Activated CD8-positive, alpha-beta memory T cell treated with anti-CD3 and anti-CD28 coated beads, Interleukin-2, amount 50 U/mL, for 1 hour (primary cell): Measurements from ENCODE around the gene KAZN.
"Not testable (repeated sequence)": the region's sequence is repeated elsewhere in the genome, so short reads cannot be mapped to it uniquely, and the experiment has no call there.

Source experiments
- DNase-seq: peaks from one replicate; pipeline ENCODE4 v3.0.0-alpha.2; 2020; ENCODE audit errors: extremely low read depth

KAZN gene

GRCh38 chr1:14598498-14599182 lies at the start of gene KAZN:
Gene KAZN (plus strand): TSS chr1:14598685.
- DNase-seq = no peak

- DNase-seq = no peak
Measured at GRCh38 chr1:14549897-14550620, 48.4 kb upstream of the KAZN start.

- no peak for DNase-seq
Measured at GRCh38 chr1:14551386-14551785, 47.1 kb upstream of the KAZN start.

- no peak for DNase-seq
Measured at GRCh38 chr1:14552246-14552965, 46.1 kb upstream of the KAZN start.

GRCh38 chr1:14553711-14554110 lies 44.8 kb upstream of the KAZN start:
- DNase-seq = no peak

- no peak for DNase-seq
Measured at GRCh38 chr1:14555091-14555490, 43.4 kb upstream of the KAZN start.

GRCh38 chr1:14561014-14561693 lies 37.3 kb upstream of the KAZN start:
- DNase-seq = no peak

GRCh38 chr1:14565090-14565489 lies 33.4 kb upstream of the KAZN start:
- DNase-seq = no peak

GRCh38 chr1:14567056-14567455 lies 31.4 kb upstream of the KAZN start:
- no peak for DNase-seq

- no peak for DNase-seq
Measured at GRCh38 chr1:14567903-14568302, 30.6 kb upstream of the KAZN start.

- DNase-seq = no peak
Measured at GRCh38 chr1:14568716-14569355, 29.6 kb upstream of the KAZN start.

- no peak for DNase-seq
Measured at GRCh38 chr1:14570514-14570913, 28.0 kb upstream of the KAZN start.

- DNase-seq = no peak
Measured at GRCh38 chr1:14571810-14572767, 26.4 kb upstream of the KAZN start.

GRCh38 chr1:14572861-14573260 lies 25.6 kb upstream of the KAZN start:
- no peak for DNase-seq

- no peak for DNase-seq
Measured at GRCh38 chr1:14576155-14576554, 22.3 kb upstream of the KAZN start.

GRCh38 chr1:14577261-14577660 lies 21.2 kb upstream of the KAZN start:
- no peak for DNase-seq

GRCh38 chr1:14578156-14578555 lies 20.3 kb upstream of the KAZN start:
- no peak for DNase-seq

GRCh38 chr1:14580295-14580694 lies 18.2 kb upstream of the KAZN start:
- not testable (repeated sequence) for DNase-seq

GRCh38 chr1:14580986-14581385 lies 17.5 kb upstream of the KAZN start:
- DNase-seq = no peak

- no peak for DNase-seq
Measured at GRCh38 chr1:14583788-14584187, 14.7 kb upstream of the KAZN start.

GRCh38 chr1:14585728-14586127 lies 12.8 kb upstream of the KAZN start:
- no peak for DNase-seq
